Ascending aorta (tissue), 2 donors: ENCODE results near the gene VPS25. TPM values are rescaled to one million over a fixed set of nuclear protein-coding genes. Genes with fewer than 3 reads are reported as not detected.
"Not testable (repeated sequence)": the region's sequence is repeated elsewhere in the genome, so short reads cannot be mapped to it uniquely, and the experiment has no call there.

ENCODE experiments used
- DNase-seq, 2 donors: peaks; one replicate each; pipeline ENCODE4 v3.0.0-alpha.2; 2019; ENCODE audit warnings: low spot score in 2 of 2
- H3K27ac ChIP-seq, 2 donors: fragments of 200-600 bp; sonication (generic); one replicate each; pipeline ENCODE4 v1.5.1; 2016 to 2017; ENCODE audit warnings: mild to moderate bottlenecking in 1 of 2
- H3K27me3 ChIP-seq: fragments of 200-600 bp; sonication (generic); one replicate; pipeline ENCODE4 v1.5.1; 2017
- H3K36me3 ChIP-seq, 2 donors: fragments of 200-600 bp; sonication (generic); one replicate each; pipeline ENCODE4 v1.5.1; 2016
- H3K4me1 ChIP-seq, 2 donors: fragments of 200-600 bp; sonication (generic); one replicate each; pipeline ENCODE4 v1.5.1; 2016 to 2017; ENCODE audit warnings: mild to moderate bottlenecking in 1 of 2
- H3K4me3 ChIP-seq, 2 donors: fragments of 200-600 bp; sonication (generic); one replicate each; pipeline ENCODE4 v1.5.1; 2016 to 2017; ENCODE audit warnings: mild to moderate bottlenecking in 1 of 2
- H3K9me3 ChIP-seq, 2 donors: fragments of 200-600 bp; sonication (generic); one replicate each; pipeline ENCODE4 v1.5.1; 2016
- intact Hi-C: fragments of 100-400 bp; cut with DNase I; formaldehyde crosslinking; loops from one replicate; pipeline ENCODE4 v1.15.1; 2023
- total RNA-seq: library from RNA; depleted of rRNA; stranded (reverse); fragments of >200 nt; gene quantifications from one replicate; pipeline ENCODE4 v1.1.0, GENCODE V29; 2016
- TF ChIP-seq, protein P1 (sequence below), 3 experiments: fragments of 200-600 bp in 2 of 3; fragments of 450-650 bp in 1 of 3; sonication (generic) in 2 of 3; IDR thresholded peaks; one replicate each; pipeline ENCODE4 v1.5.1; 2016 to 2019; ENCODE audit warnings: antibody characterized with exemption in 3 of 3, mild to moderate bottlenecking in 1 of 3, moderate library complexity in 1 of 3

Gene VPS25
- total RNA-seq, 1 donor from 2014 or later = 40.9 TPM

DNA sequence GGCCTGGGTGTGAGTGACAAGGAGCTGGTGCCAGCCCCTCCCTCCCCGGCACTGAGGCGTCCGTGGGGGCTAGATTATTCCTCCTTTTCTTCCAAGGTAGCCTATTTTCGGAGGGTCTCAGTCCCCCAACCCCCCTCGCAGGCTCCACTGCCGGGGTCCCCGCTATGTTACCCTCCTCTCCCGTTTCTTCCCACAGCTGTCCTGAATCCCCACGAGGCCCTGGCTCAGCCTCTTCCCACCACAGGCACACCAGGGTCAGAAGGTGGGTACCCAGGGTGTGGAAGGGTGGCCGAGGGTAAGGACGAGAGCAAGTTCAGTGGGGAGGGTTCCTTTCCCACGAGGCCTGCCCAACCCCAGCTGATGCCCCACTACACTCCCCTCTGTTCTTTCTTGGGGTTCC lies 11.6 kb upstream of the VPS25 start:
- DNase-seq = no peak
- TF ChIP-seq, protein P1, sequence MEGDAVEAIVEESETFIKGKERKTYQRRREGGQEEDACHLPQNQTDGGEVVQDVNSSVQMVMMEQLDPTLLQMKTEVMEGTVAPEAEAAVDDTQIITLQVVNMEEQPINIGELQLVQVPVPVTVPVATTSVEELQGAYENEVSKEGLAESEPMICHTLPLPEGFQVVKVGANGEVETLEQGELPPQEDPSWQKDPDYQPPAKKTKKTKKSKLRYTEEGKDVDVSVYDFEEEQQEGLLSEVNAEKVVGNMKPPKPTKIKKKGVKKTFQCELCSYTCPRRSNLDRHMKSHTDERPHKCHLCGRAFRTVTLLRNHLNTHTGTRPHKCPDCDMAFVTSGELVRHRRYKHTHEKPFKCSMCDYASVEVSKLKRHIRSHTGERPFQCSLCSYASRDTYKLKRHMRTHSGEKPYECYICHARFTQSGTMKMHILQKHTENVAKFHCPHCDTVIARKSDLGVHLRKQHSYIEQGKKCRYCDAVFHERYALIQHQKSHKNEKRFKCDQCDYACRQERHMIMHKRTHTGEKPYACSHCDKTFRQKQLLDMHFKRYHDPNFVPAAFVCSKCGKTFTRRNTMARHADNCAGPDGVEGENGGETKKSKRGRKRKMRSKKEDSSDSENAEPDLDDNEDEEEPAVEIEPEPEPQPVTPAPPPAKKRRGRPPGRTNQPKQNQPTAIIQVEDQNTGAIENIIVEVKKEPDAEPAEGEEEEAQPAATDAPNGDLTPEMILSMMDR (IDR thresholded peaks at IDR 0.05) = no peak
- Histone ChIP-seq H3K27me3 (peaks cover 13% of the 10 kb centered on the region), H3K4me3 (peak overlapping the region; percentile 71 to 78), H3K36me3 (no peaks in the 10 kb centered on the region), H3K9me3 (no peaks in the 10 kb centered on the region), H3K27ac (peak overlapping the region in 1 of 2 donors; percentile 55), H3K4me1 (peaks cover 8 to 10% of the 10 kb centered on the region in 2 donors)
- intact Hi-C loops = loop anchor here (2.0 kb wide), 1 partner anchor 17 kb away; the partner anchor contains the start of gene EZH1

DNA sequence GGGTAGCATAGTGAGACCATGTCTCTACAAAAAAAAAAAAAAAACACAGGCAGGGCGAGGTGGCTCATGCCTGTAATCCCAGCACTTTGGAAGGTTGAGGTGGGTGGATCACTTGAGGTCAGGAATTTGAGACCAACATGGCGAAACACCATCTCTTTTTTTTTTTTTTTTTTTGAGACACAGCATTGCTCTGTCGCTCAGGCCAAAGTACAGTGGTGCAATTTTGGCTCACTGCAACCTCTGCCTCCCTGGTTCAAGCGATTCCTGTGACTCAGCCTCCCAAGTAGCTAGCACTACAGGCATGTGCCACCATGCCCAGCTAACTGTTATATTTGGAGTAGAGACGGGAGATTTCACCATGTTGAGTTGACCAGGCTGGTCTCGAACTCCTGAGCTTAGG lies 7.1 kb upstream of the VPS25 start:
- Histone ChIP-seq H3K36me3 (no peaks in the 10 kb centered on the region), H3K27me3 (peaks cover 4% of the 10 kb centered on the region), H3K9me3 (no peaks in the 10 kb centered on the region), H3K27ac (no peak overlapping the region), H3K4me1 (peaks cover 3 to 4% of the 10 kb centered on the region in 2 donors), H3K4me3 (no peak overlapping the region)
- intact Hi-C loops = no loop called here
- DNase-seq = no peak
- TF ChIP-seq, protein P1 (IDR thresholded peaks at IDR 0.05) = no peak

DNA sequence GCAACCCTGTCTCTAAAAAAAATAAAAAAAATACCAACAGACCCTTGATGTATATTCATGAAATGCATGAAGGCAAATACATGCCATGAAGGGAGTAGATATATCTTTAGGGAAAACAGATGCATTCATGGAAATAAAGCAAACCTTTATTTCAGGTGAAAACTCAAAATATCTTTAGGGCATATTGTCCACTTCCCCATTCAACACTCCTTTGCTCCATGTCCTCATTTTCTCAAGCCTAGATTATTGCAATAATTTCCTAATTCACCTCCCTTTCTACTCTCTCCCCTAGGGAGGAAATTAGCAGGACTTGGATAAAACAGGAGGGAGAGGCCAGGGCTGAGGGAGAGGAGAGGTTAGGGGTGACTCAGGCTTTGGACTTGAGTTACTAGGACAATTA lies 5.7 kb upstream of the VPS25 start:
- Histone ChIP-seq H3K27ac (no peak overlapping the region), H3K27me3 (no peaks in the 10 kb centered on the region), H3K4me3 (no peak overlapping the region), H3K4me1 (no peaks in the 10 kb centered on the region), H3K9me3 (no peaks in the 10 kb centered on the region), H3K36me3 (no peaks in the 10 kb centered on the region)
- TF ChIP-seq, protein P1 (IDR thresholded peaks at IDR 0.05) = no peak
- intact Hi-C loops = no loop called here
- no peak for DNase-seq

DNA sequence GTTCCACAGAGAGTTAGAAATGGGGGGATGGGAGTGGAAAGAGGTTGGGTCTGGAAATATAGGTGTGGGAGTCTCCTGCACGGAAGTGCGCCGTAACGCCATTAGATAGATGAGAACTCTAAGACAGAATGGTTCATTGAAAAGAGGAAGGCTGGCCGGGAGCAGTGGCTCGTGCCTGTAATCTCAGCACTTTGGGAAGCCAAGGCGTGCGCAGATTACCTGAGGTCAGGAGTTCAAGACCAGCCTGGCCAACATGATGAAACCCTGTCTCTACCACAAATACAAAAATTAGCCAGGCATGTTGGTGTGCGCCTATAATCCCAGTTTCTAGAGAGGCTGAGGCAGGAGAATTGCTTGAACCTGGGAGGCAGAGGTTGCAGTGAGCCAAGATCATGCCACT lies 5.2 kb upstream of the VPS25 start:
- DNase-seq, intact Hi-C loops, H3K4me3 ChIP-seq, H3K27ac ChIP-seq, H3K36me3 ChIP-seq, H3K4me1 ChIP-seq, H3K27me3 ChIP-seq, H3K9me3 ChIP-seq: not testable (repeated sequence)

DNA sequence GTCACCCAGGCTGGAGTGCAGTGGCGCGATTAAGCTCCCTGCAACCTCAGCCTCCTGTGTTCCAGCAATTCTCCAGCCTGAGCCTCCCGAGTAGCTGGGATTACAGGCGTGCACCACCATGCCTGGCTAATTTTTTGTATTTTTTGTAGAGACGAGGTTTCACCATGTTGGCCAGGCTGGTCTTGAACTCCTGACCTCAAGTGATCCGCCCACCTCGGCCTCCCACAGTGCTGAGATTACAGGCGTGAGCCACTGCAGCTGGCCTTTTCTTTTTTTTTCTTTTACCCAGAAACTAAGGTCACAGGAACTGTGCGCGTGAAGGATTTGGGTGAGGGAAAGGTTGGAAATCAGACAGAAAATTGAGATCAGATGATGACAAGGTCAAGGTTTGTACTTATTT lies 3.3 kb upstream of the VPS25 start:
- H3K4me3 ChIP-seq, H3K27ac ChIP-seq, H3K27me3 ChIP-seq, H3K4me1 ChIP-seq, H3K36me3 ChIP-seq, DNase-seq, H3K9me3 ChIP-seq: not testable (repeated sequence)
- intact Hi-C loops = loop anchor here (5.0 kb wide), 1 partner anchor 52 kb away; the partner anchor contains the start of gene BECN1

DNA sequence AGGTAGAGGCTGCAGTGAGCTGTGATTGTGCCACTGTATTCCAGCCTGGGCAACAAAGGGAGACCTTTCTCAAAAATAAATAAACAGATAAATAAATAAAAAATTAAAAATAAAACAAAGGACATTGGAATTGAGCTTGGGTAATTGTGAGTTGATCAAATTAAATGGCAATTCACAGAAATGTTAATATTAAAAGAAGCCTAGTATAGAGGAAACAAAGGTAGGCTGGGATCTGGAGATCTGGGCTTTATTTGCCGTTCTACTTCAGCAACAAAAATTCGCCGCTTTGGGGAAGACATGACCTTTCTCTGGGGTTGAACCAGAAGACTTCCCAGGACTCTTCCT lies 332 bp upstream of the VPS25 start:
- peaks cover 13 to 27% of the 10 kb centered on the region in 2 donors for H3K36me3 ChIP-seq
- H3K9me3 ChIP-seq = no peaks in the 10 kb centered on the region
- H3K27me3 ChIP-seq = no peaks in the 10 kb centered on the region
- intact Hi-C loops = loop anchor here (2.0 to 5.0 kb wide), 2 partner anchors 49 to 52 kb away; partner anchors contain the start of gene BECN1
- no peak for DNase-seq
- H3K4me1 ChIP-seq = peaks cover 4 to 5% of the 10 kb centered on the region in 2 donors
- H3K27ac ChIP-seq = peak overlapping the region; percentile 68 to 85
- TF ChIP-seq, protein P1 (IDR thresholded peaks at IDR 0.05) = peak in 1 of 3 experiments; percentile 11
- peak overlapping the region; percentile 79 to 81 for H3K4me3 ChIP-seq
